ENCODE results near the gene RNF115.

GRCh38 chr1:145846201-145846612 lies 22.3 kb upstream of the RNF115 start:
- TF ChIP-seq, protein P1, sequence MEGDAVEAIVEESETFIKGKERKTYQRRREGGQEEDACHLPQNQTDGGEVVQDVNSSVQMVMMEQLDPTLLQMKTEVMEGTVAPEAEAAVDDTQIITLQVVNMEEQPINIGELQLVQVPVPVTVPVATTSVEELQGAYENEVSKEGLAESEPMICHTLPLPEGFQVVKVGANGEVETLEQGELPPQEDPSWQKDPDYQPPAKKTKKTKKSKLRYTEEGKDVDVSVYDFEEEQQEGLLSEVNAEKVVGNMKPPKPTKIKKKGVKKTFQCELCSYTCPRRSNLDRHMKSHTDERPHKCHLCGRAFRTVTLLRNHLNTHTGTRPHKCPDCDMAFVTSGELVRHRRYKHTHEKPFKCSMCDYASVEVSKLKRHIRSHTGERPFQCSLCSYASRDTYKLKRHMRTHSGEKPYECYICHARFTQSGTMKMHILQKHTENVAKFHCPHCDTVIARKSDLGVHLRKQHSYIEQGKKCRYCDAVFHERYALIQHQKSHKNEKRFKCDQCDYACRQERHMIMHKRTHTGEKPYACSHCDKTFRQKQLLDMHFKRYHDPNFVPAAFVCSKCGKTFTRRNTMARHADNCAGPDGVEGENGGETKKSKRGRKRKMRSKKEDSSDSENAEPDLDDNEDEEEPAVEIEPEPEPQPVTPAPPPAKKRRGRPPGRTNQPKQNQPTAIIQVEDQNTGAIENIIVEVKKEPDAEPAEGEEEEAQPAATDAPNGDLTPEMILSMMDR (IDR thresholded peaks at IDR 0.05) = peak; percentile 51 to 62 (median 54)
- TF ChIP-seq POLR2A (IDR thresholded peaks at IDR 0.05) (no peak), EP300 (IDR thresholded peaks at IDR 0.05) (no peak), POLR2AphosphoS5 (IDR thresholded peaks at IDR 0.05) (no peak)

Data from gastroesophageal sphincter (tissue), 3 donors.